Measurements from ENCODE around the gene MCHR1.
A peak's percentile ranks its signal among the peaks of the same experiment; 100 is the strongest.

The MCHR1 gene

GRCh38 chr22:40727964-40728615 lies 48.8 kb downstream of the MCHR1 start:
- no peak for DNase-seq

GRCh38 chr22:40728731-40729189 lies 49.5 kb downstream of the MCHR1 start:
- DNase-seq, result peak; percentile 62 to 66

GRCh38 chr22:40729284-40729683 lies 50.0 kb downstream of the MCHR1 start:
- DNase-seq, result no peak

Measured in CD4-positive, alpha-beta T cell treated with Interleukin-4 for 1 hour (primary cell).